Activated naive CD8-positive, alpha-beta T cell treated with anti-CD3 and anti-CD28 coated beads, Interleukin-2, amount 50 U/mL, for 16 hours (primary cell): ENCODE measurements around the gene CDC23.
"Not testable (repeated sequence)": the region's sequence is repeated elsewhere in the genome, so short reads cannot be mapped to it uniquely, and the experiment has no call there.

ENCODE experiments used
- DNase-seq: peaks from one replicate; pipeline ENCODE4 v3.0.0-alpha.2; 2020; ENCODE audit warnings: low read depth, low spot score

The CDC23 gene

DNA sequence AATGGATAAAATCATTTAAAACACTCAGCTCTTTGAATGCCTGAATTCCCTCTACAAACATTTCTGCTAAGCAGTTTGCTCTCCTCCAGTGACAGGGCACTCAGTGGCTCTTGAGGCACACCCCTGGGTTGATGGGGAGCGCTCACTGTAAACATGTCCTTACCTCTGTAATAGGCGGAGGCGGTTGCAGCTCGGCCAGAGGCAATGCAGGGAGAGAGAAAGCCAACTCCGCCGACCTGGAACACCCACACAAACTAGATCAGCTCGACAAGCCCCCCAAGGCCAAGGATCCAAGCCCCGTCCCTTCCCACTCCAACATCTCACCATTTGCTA lies 329 bp downstream of the CDC23 start:
- no peak for DNase-seq

DNA sequence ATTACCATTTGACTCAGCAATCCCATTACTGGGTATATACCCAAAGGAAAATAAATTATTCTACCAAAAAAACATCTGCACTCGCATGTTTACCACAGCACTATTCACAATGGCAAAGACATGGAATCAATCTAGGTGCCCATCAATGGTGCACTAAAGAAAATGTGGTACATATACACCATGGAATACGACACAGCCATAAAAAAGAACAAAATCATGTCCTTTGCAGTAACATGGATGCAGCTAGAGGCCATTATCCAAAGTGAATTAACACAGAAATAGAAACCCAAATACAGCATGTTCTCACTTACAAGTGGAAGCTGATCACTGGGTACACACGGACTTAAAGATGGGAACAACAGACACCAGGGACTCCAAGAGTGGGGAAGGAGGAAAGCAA lies 2.1 kb downstream of the CDC23 start:
- no peak for DNase-seq

DNA sequence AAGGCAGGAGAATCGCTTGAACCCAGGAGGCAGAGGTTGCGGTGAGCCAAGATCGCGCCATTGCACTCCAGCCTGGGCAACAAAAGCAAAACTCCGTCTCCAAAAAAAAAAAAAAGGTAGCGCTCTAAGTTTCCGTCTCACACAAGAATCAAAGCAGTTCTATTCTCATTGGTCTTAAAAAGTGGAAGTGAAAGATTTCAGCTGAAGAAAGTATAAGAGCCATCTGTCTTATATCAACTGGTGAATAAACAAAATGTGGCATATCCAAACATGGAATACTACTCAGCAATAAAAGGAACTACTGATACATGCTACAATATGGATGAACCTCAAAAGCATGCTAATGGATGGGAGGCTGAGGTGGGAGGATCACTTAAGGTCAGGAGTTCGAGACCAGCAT lies 19.3 kb downstream of the CDC23 start:
- not testable (repeated sequence) for DNase-seq

DNA sequence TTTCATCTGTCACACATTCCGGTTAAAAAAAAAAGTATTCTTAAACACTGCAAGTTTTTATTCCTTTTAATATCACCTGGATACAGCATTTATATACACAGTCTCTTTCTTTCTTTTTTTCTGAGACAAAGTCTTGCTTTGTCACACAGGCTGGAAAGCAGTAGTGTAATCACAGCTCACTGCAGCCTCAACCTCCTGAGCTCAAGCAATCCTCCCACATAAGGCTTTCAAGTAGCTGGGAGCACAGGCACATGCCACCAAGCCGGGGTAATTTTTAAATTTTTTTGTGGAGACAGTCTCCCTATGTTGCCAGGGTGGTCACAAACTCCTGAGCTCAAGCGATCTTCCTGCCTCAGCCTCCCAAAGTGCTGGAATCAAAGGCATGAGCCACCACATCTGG lies 20.3 kb downstream of the CDC23 start:
- DNase-seq: no peak

DNA sequence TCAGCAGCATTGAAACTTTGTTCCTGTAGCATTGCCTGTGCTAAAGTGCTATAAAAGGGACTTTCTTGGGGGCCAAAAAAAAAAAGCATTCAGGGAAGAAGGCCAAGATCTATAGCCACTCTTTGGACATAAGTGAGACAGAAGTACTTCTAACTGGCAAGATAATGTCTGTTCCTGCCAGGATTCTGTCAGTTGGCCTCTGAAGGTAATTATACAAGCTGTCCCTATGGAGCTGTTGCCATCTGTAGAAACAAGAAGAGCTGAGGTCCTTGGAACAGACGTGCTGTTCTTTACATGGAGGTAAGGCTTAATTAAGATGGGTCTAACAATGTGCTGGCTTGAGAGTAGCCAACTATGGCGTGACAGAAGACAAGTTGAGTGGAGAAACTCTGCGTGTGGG lies 24.5 kb downstream of the CDC23 start:
- DNase-seq: no peak

GRCh38 chr5:138186002-138186447 lies 27.1 kb downstream of the CDC23 start:
- no peak for DNase-seq

DNA sequence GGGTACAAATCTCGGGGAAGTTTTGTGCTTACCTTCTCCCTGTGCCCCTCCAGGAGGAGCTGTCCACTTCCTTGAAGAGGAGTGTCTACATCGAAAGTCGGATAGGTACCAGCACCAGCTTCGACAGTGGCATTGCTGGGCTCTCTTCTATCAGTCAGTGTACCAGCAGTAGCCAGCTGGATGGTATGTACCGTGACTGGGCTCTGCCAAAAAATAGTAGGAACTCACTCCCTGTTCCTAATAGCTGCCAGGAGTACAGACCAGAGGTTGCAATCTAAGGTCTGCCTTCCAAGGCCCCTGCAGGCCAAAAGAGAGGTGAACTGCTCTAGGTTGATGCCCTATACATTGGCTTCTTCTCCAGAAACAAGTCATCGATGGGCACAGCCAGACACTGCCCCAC lies 30.3 kb downstream of the CDC23 start:
- no peak for DNase-seq

DNA sequence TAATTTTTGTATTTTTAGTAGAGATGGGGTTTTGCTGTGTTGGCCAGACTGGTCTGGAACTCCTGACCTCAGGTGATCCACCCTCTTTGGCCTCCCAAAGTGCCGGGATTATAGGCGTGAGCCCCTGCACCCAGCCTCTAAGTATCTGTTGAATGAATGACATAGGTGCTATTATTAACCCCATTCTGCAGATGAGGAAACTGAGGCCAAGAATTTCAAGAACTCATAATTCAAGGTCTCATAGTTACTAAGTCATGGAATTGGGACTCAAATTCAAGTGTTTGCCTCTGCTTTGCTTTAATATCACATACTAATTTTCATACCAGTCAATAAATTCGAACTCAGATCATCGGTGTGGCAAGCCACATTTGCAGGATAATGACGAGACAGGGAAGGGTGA lies 32.3 kb downstream of the CDC23 start:
- no peak for DNase-seq

- no peak for DNase-seq
Measured at GRCh38 chr5:138180183-138180782, 32.8 kb downstream of the CDC23 start.

DNA sequence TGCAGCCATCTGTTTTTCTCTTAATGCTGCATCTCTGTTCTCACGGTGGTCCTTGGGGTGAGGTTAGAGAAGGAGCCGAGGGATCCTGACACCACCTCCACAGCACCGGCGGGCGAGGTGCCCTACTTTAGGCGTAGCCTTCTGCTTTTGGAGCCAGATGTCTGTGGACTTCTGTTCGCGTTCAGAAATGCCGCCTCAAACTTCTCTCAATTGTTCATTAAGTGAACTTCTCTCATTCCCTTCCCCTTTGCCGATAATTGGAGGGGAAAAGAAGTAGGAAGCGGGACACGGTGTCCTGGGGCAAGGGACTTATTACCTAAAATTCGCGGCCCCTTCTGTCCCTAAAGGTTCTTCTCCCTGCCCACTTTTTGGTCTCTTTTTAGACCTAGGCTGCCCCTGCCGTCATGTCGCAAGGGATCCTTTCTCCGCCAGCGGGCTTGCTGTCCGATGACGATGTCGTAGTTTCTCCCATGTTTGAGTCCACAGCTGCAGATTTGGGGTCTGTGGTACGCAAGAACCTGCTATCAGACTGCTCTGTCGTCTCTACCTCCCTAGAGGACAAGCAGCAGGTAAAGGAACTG lies 33.8 kb downstream of the CDC23 start:
- no peak for DNase-seq

DNA sequence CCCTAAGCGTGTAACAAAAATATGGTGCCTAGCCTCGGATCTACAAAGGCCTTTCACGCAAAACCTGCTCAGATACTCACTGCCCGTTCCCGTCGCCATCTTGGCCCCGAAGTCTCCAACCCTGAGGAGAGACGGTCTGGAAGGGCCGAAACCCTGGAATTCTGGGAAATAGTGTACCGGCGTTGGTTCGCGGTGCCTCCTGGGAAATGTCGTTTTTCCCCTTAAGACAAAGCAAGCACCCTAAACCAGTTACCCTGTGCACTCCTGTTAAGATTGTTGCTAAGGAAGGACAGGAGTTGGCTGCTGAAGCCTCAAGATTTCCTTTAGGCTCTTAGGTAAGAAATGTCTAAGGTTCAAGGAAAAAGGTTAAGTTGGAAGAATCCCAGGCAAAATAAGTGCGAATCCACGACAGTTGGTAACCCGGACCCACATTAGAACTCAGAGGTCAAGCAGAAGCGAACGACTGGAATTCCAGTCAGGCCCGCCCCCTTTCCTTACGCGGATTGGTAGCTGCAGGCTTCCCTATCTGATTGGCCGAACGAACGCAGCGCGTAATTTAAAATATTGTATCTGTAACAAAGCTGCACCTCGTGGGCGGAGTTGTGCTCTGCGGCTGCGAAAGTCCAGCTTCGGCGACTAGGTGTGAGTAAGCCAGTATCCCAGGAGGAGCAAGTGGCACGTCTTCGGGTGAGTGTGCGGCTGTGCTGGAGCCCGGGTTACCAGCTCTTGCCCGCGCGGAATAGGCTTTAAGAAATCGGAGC lies 34.4 kb downstream of the CDC23 start, which contains the start of the genes BRD8 and KIF20A:
BRD8 (minus strand) TSS at position 115 of the 761 bp plus-strand sequence; CDS start at position 99, 16 bp downstream.
KIF20A (plus strand) TSS at position 597 of the 761 bp plus-strand sequence. CDS start 569 bp downstream, outside the sequence.
- DNase-seq: peak; percentile 82

- DNase-seq: no peak
Measured at GRCh38 chr5:138177941-138178515, 35.1 kb downstream of the CDC23 start.

DNA sequence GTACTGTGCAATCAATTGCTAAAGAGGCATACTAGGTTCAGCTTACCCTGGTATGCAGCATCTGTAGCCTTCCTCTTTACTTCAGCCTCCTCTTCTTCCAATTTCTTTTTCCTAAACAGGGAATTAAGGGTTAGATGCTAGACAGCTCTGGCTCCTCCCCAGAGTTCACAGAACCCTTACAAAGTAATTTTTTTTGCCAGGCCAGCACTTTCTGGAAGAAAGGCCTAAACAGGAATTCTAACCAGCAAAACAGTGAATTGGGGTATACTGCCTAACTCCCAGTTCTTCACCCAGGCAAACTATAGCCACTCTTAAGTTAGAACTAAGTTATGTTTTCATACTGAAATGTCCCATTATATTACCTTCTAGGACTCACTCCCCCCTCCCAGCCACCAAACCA lies 42.8 kb downstream of the CDC23 start:
- no peak for DNase-seq

DNA sequence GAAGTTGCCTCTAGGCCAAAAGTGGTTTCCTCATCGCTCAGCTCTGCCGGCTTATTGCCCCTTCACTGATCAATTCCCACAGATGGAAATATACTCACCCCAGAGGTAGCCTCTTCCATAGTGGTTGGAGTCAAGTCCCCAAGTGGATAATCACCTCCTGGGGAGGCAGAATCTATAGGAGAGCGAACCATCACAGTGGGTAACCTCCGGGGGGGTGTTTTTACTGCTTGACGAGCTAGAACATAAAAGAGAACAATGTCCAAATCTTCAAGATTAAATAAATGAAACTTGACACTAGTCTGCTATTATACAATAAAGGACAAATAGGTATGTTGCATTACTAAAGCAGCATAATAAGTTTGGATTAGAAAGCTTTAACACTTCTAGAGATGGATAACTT lies 44.0 kb downstream of the CDC23 start:
- DNase-seq: no peak

GRCh38 chr5:138163721-138164120 lies 49.4 kb downstream of the CDC23 start:
- no peak for DNase-seq

GRCh38 chr5:138160706-138161105 lies 52.4 kb downstream of the CDC23 start:
- DNase-seq: no peak

DNA sequence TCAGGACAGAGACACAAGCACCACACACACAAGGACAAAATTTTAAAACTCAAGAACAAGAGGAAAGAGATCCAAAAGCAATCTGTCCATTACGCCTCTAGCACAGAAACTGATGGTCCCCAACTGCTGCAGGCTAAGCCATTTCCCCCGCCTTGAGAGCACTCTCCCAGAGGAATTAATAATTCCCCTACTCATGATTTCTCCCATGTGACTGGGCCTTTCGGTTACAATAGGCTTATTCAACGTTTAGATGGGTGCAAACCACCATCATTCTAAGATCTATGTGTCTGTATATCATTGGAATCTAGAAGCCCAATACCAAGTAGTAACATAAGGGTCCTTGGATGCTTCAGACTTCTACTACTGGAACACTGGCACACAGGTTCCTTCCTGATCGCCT lies 53.5 kb downstream of the CDC23 start:
- no peak for DNase-seq

- no peak for DNase-seq
Measured at GRCh38 chr5:138157626-138158025, 55.5 kb downstream of the CDC23 start.

DNA sequence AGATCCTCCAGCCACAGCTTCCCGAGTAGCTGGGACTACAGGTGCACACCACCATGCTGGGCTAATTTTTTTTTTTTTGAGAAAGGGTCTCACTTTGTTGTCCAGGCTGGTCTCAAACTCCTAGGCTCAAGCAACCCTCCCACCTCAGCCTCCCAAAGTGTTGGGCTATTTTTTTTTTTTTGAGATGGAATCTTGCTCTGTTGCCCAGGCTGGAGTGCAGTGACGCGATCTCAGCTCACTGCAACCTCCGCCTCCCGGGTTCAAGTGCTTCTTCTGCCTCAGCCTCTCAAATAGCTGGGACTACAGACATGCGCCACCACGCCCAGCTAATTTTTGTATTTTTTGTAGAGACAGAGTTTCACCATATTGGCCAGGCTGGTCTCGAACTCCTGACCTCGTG lies 57.1 kb downstream of the CDC23 start:
- DNase-seq: not testable (repeated sequence)

DNA sequence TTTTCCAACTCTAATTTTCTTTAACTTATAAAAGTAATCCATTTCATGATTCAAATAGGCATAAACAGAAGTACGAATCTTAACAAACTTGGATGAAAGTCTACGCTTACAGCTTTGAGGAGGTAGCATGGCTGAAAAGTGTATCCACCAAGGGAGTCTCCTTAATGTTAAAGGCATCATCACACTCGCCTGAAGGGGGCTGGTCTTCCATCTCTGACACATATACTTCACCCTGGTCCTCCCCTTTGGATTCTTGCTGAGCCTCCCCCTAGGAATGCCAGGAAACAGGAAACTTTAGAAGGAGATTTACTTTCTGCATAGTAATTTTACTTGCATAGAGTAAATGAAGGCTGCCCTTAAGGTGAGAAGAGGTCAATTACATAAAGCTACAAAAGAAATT lies 63.6 kb downstream of the CDC23 start:
- no peak for DNase-seq

DNA sequence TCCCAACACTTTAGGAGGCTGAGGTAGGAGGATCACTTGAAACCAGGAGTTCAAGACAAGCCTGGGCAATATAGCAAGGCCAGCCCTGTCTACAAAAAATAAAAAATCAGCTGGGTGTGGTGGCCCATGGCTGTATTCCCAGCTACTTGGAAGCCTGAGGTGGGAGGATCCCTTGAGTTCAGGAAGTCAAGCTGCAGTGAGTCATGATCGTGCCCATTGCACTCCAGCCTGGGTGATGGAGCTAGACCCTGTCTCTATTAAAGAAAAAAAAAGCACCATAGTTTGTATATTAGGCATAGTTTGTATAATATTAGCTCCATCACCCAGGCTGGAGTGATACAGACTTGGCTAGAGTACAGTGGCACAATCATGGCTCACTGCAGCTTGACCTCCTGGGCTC lies 64.3 kb downstream of the CDC23 start:
- no peak for DNase-seq

GRCh38 chr5:138143578-138143977 lies 69.5 kb downstream of the CDC23 start:
- DNase-seq: not testable (repeated sequence)

DNA sequence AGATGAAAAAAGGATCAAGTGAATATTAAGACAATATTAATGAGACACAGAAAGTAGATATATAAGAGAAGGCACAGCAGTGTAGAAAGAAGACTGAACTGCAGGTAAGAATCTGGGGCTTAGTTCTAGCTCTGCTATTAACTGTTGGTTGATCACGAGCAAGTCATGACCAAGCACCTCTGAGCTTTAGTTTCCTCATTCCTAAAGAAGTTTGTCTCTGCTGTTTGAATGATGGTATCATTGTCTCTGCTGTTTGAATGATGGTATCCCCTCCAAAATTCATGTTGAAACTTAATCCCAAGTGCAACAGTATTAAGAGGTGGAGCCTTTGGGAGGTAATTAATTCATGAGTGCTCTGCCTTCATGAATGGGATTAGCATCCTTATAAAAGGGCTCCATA lies 71.4 kb downstream of the CDC23 start:
- no peak for DNase-seq
